HL-60 (cell line): ENCODE measurements around the gene MRPL20.

ENCODE experiments used
- DNase-seq, 2 experiments: peaks; one replicate each; pipeline ENCODE4 v3.0.0-alpha.2; 2010 to 2020; ENCODE audit warnings: low read depth in 1 of 2, low spot score in 1 of 2
- H3K27ac ChIP-seq: fragments of 250-450 bp; sonication (Bioruptor Pico); replicated peaks from 2 replicates; pipeline ENCODE4 v1.5.1; 2020; ENCODE audit warnings: mild to moderate bottlenecking, moderate library complexity
- H3K27me3 ChIP-seq: fragments of 250-450 bp; sonication (Bioruptor Pico); 2 replicates; pipeline ENCODE4 v1.5.1; 2021; ENCODE audit warnings: mild to moderate bottlenecking, moderate library complexity; ENCODE audit not compliant: insufficient read depth, poor library complexity, severe bottlenecking
- H3K4me3 ChIP-seq: replicated peaks from 2 replicates; pipeline ENCODE4 v1.5.1; 2011; ENCODE audit warnings: mild to moderate bottlenecking, control low read depth, low read length; ENCODE audit not compliant: insufficient read depth
- CTCF ChIP-seq: IDR thresholded peaks from one replicate; pipeline ENCODE4 v1.5.1; 2011; ENCODE audit warnings: low read length, control low read depth, inconsistent platforms; ENCODE audit not compliant: insufficient read depth
- GABPA ChIP-seq: IDR thresholded peaks from 2 replicates; pipeline ENCODE4 v1.6.1; 2012; ENCODE audit warnings: low read depth
- POLR2AphosphoS5 ChIP-seq: IDR thresholded peaks from 2 replicates; pipeline ENCODE4 v1.6.1; 2012; ENCODE audit warnings: low read depth
- REST ChIP-seq: IDR thresholded peaks from 2 replicates; pipeline ENCODE4 v1.6.1; 2012; ENCODE audit warnings: low read depth; ENCODE audit not compliant: insufficient replicate concordance
- SPI1 ChIP-seq: IDR thresholded peaks from 2 replicates; pipeline ENCODE4 v1.6.1; 2012; ENCODE audit warnings: low read depth, mild to moderate bottlenecking, borderline replicate concordance

Gene MRPL20

GRCh38 chr1:1357871-1358432 is 49.1 kb downstream of the MRPL20 start:
- H3K4me3 ChIP-seq = no peak overlapping the region
- H3K27ac ChIP-seq = no peak overlapping the region
- DNase-seq = no peak
- no peak for TF ChIP-seq POLR2AphosphoS5
- TF ChIP-seq SPI1 = no peak
- TF ChIP-seq CTCF = no peak
- TF ChIP-seq REST = no peak
- no peak for TF ChIP-seq GABPA
- H3K27me3 ChIP-seq = peaks cover 38% of the 10 kb centered on the region

- no peak for DNase-seq
- H3K4me3 ChIP-seq = no peak overlapping the region
- no peak for TF ChIP-seq REST
- TF ChIP-seq GABPA = no peak
- no peak for TF ChIP-seq CTCF
- TF ChIP-seq SPI1 = no peak
- TF ChIP-seq POLR2AphosphoS5 = no peak
- H3K27me3 ChIP-seq = peaks cover 47% of the 10 kb centered on the region
- no peak overlapping the region for H3K27ac ChIP-seq
Observed at GRCh38 chr1:1356796-1357401, 50.2 kb downstream of the MRPL20 start.

- Histone ChIP-seq H3K27me3 (peaks cover 51% of the 10 kb centered on the region), H3K4me3 (no peak overlapping the region), H3K27ac (no peak overlapping the region)
- no peak for DNase-seq
- no peak for TF ChIP-seq REST
- no peak for TF ChIP-seq POLR2AphosphoS5
- TF ChIP-seq SPI1 = no peak
- TF ChIP-seq GABPA = no peak
- no peak for TF ChIP-seq CTCF
Observed at GRCh38 chr1:1356166-1356795, 50.8 kb downstream of the MRPL20 start.
